GM19023 (cell line): Measurements from ENCODE around the gene NMD3.

Experiments
- ATAC-seq: cut with Tn5 transposase; IDR thresholded peaks from one replicate; pipeline ENCODE4 v1.9.1; 2021; ENCODE audit warnings: mild to moderate bottlenecking, moderate library complexity; ENCODE audit not compliant: unreplicated experiment

NMD3 gene

DNA sequence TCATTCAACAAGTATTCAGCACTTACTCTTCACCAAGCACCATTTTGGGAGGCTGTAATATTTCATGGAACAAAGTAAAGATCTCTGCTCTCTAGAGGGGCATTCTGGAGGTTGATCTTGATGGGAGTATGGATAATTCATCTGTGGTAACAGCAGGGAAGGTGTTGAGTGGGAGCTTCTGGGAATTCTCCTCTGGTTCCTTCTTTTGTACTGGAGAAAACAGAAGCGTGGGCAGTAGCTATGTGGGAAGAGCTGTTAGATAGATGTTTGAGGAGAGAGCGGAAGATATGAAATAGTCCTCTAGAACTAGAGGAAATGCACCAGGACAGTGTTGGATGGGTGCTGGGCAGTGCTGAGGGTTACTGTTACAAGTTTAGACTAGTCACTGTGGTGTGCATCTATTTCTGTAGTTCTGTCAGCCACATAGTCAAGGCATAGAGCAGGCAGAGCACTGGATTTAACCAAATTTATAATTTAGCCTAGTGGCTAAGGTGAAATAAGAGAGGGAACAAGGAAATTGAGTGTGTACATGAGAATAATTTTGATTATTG is 9.6 kb downstream of the NMD3 start:
- no peak for ATAC-seq

- no peak for ATAC-seq
Observed at GRCh38 chr3:161231861-161232260, 10.8 kb downstream of the NMD3 start.

DNA sequence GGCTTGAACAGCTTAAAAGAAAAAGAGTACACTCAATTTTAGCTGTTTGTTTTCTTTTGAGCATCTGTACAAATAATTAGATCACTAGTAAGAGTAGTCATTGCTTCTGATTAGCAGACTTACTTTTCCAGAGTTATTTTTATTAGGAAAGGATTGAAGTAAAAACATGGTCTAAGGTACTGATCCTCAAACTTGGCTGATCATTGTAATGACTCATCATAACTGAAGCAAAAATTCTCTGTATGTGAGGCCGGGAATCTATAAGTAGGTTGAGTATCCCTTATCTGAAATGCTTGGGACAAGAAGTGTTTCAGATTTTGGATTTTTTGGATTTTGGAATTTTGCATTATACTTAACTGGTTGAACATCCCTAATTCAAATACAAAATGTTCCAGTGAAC is 12.4 kb downstream of the NMD3 start:
- no peak for ATAC-seq

DNA sequence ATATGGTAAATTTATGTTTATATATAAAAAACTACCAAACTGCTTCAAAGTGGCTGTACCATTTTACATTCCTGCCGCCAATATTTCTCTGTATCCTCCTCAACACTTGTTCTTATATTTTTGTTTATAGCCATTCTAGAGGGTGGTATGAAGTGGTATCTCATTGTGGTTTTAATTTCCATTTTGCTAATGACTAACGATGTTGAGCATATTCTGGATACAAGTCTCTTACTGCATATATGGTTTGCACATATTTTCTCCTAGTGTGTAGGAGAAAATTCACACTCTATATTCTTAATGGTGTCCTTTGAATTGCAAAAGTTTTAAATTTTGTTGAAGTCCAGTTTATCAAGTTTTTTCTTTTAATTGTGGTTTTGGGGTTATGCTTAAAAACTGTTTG is 15.1 kb downstream of the NMD3 start:
- no peak for ATAC-seq

GRCh38 chr3:161239700-161240099 is 18.6 kb downstream of the NMD3 start:
- ATAC-seq = no peak

DNA sequence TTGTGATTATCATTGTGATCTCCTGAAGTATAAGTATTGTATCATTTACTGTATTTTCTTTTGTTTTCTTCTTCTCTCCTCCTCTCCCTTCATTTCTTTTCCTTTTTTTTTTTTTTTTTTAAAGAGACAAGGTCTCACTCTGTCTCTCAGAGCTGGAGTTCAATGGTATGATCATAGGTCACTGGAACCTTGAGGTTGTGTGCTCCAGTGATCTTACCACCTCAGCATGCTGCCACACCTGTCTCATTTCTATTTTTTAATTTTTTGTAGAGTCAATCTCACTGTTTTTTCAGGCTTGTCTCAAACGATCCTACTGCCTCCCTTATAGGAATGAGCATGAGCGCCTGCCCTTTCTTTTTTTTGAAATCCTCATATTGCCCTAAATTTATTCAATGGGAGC is 23.4 kb downstream of the NMD3 start:
- ATAC-seq = no peak

DNA sequence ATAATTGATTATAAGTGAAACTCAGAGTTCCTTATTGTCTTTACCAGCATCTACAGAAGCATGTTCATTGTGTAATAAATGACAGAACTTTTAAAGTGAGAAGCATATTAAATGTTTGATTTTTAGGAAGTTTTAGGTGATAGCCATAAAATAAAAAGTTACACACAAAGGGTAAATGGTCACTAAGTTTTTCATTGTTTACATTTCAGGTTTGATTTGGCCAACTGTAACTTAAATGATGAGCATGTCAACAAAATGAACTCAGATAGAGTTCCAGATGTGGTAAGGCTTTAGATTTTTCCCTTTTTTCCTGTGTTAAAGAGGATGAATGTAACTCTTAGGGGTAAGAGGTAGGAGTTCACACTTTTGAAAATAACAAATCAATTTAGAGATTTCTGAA is 25.9 kb downstream of the NMD3 start:
- ATAC-seq = no peak

GRCh38 chr3:161250116-161250515 is 29.0 kb downstream of the NMD3 start:
- ATAC-seq = no peak

DNA sequence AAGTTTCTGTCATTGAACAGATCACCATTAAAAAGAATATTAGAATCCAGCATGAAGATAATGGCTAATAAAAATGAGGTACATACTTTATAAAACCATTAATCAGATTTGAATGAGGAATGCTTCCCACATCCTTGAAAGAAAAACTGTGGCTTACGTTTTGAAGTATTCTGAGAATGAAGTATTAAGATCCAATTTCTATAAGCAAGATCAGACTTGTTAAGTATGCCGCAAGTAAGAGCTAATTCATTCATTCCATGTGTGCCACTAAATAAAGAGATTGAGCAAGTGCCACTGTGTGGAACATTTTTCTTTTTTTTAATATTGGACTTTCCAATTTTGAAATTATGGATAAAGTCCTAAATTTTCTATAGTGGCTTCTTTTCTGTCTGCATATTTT is 30.6 kb downstream of the NMD3 start:
- ATAC-seq = no peak

DNA sequence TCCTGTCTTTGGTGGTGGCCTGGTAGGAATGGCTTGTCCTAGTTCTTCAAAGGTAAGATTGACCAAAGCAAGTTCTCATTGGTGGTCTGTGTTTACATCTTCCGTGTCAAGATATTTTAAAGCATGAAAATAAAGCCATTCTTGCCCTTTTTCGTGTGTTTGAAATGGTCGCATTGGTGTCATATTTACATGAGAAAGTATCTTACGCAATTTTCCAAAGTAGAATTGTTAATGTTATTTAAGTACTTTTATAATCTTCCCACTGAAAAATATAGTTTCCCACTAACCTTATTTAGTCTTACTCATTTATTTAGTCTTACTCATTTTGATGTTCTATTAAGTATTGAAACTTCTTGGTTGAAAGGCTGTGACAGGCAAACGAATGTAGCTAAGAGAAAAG is 31.0 kb downstream of the NMD3 start:
- ATAC-seq = no peak

DNA sequence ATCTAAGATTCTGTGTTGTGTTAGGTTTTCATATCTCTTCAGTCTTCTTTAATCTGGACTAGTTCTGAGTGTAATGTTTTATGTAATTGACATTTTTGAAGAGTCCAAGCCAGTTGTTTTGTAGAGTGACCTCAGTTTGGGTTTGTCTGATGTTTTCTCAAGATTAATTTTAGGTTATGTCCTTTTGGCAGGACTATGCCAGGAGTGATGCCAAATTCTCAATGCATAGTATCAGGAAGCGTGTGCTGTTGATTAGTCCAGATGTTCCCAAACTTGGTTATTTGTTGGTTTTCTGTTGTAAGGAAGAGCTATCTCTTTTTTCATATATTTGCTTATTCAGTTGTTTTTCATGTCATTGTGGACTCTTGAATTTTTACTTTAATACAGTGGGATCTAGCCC is 32.6 kb downstream of the NMD3 start:
- ATAC-seq = no peak

GRCh38 chr3:161254861-161255260 is 33.8 kb downstream of the NMD3 start:
- no peak for ATAC-seq

- ATAC-seq = no peak
Observed at GRCh38 chr3:161263057-161263456, 41.9 kb downstream of the NMD3 start.

- no peak for ATAC-seq
Observed at GRCh38 chr3:161264852-161265251, 43.7 kb downstream of the NMD3 start.

DNA sequence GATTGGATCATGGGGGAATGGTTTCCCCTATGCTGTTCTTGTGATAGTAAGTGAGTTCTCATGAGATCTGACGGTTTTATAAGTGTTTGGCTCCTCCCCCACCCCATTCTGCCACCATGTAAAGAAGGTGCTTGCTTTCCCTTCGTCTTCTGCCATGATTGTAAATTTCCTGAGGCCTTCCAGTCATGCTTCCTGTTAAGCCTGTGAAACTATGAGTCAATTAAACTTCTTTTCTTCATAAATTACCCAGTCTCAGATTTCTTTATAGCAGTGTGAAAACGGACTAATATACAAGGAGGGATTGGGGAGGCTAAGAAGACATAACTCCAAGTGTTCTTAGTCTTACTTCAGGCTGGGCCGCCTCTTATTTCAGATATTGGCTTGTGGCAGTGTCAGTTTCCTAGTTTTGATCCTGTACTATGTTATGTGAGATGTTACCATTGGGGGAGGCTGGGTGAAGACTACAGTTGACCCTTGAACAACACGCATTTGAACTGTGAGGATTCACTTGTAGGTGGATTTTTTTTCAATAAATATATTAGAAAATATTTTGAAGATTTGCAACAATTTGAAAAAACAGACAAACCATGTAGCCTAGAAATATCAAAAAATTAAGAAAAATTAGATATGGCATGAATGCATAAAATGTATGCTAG is 44.9 kb downstream of the NMD3 start:
- ATAC-seq = no peak

- no peak for ATAC-seq
Observed at GRCh38 chr3:161266731-161267150, 45.6 kb downstream of the NMD3 start.

GRCh38 chr3:161267646-161268045 is 46.5 kb downstream of the NMD3 start:
- no peak for ATAC-seq

GRCh38 chr3:161268601-161269000 is 47.5 kb downstream of the NMD3 start:
- no peak for ATAC-seq

DNA sequence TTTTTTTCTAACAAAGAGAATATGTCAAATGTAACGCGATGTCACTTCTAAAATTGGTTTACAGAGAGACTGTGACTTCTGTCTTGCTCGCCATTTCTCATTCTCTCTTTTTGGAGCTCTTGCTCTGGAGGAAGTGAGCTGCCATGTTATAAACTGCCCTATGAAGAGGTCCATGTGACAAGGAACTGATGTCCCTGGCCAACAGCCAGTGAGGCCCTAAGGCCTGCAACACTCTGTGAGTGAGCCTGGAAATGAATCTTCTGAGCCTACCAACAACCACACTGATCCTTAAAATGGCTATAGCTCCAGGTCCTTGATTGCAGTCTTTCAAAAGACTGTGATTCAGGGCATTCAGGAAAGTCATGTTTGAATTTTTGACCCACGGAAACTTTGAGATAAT is 49.9 kb downstream of the NMD3 start:
- ATAC-seq = no peak

- no peak for ATAC-seq
Observed at GRCh38 chr3:161271646-161272045, 50.5 kb downstream of the NMD3 start.

DNA sequence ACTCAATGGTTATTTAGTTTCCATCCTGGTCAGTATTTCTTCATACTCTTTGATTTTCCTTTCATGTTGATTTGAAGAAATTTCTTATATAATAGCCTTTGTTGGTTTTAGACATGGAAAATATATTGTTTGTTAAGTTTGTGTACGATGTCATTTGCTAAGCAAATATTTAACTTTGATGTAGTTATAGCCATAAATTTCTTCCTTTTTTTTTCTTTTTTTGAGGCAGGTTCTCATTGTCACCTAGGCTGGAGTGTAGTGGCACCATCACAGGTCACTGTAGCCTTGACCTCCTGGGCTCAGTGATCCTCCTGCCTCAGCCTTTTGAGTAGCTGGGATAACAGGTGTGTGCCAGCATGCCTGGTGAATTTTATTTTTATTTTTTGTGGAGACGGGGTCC is 51.4 kb downstream of the NMD3 start:
- no peak for ATAC-seq

DNA sequence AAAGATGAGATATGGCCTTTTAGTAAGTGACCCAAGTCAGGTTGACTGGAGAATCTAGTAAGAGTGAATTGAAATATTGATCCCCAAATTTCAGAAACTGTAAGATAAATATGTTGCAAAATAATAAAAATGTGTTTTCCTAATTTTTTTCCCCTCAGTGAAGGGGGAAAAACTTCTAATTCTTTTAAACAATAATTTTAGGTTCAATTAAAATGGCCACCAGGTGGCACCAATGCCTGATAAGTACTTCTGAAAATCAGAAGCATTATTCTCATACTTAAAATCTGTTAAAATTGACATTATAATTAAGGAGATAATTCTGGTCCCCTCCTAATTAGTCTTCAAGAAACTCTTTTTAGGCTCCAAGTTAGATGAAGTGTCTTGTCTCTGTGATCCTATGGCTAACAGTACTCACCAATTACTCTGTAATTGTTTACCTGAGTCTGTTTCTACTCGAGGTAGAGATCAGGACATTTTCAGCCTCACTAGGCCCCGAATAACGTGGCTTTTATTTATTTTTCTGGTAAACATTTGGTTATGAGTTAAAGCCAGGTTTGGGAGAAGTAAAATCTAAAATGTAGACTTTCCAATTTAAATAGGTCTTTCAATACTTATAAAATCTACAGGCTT is 52.6 kb downstream of the NMD3 start:
- no peak for ATAC-seq
